NCI-H460 (cell line): Measurements from ENCODE around the gene PYROXD2. TPM values are rescaled to one million over a fixed set of nuclear protein-coding genes. Genes with fewer than 3 reads are reported as not detected.

Source experiments
- DNase-seq: peaks from one replicate; pipeline ENCODE4 v3.0.0-alpha.2; 2016; ENCODE audit warnings: low read depth; ENCODE audit errors: extremely low read depth
- total RNA-seq: library from RNA; depleted of rRNA; stranded (reverse); fragments of >200 nt; shearing (Covaris generic); gene quantifications from 2 replicates; pipeline ENCODE4 v1.2.3, GENCODE V29; 2014

The PYROXD2 gene
- total RNA-seq, 1 experiment from 2014 or later, result 5.0 TPM

- DNase-seq, result no peak
Measured at GRCh38 chr10:98417481-98417959, 2.5 kb upstream of the PYROXD2 start.

- DNase-seq, result no peak
Measured at GRCh38 chr10:98416606-98417388, 1.8 kb upstream of the PYROXD2 start.

- no peak for DNase-seq
Measured at GRCh38 chr10:98415731-98416119, 743 bp upstream of the PYROXD2 start.

- DNase-seq, result no peak
Measured at GRCh38 chr10:98414578-98414931, 427 bp downstream of the PYROXD2 start.

- DNase-seq, result no peak
Measured at GRCh38 chr10:98411768-98412167, 3.2 kb downstream of the PYROXD2 start.

- no peak for DNase-seq
Measured at GRCh38 chr10:98411166-98411565, 3.8 kb downstream of the PYROXD2 start.

- no peak for DNase-seq
Measured at GRCh38 chr10:98410759-98411158, 4.2 kb downstream of the PYROXD2 start.

- no peak for DNase-seq
Measured at GRCh38 chr10:98410135-98410743, 4.7 kb downstream of the PYROXD2 start.

- no peak for DNase-seq
Measured at GRCh38 chr10:98408799-98409198, 6.2 kb downstream of the PYROXD2 start.

GRCh38 chr10:98407744-98408241 is 7.2 kb downstream of the PYROXD2 start:
- DNase-seq, result no peak

GRCh38 chr10:98407017-98407743 is 7.8 kb downstream of the PYROXD2 start:
- no peak for DNase-seq

GRCh38 chr10:98405422-98405821 is 9.6 kb downstream of the PYROXD2 start:
- DNase-seq, result no peak

- peak; percentile 44 for DNase-seq
Measured at GRCh38 chr10:98404571-98405359, 10.2 kb downstream of the PYROXD2 start.

- DNase-seq, result peak; percentile 36
Measured at GRCh38 chr10:98403812-98404504, 11.0 kb downstream of the PYROXD2 start.

GRCh38 chr10:98402931-98403718 is 11.9 kb downstream of the PYROXD2 start:
- no peak for DNase-seq

- no peak for DNase-seq
Measured at GRCh38 chr10:98402478-98402877, 12.5 kb downstream of the PYROXD2 start.

- no peak for DNase-seq
Measured at GRCh38 chr10:98400482-98400881, 14.5 kb downstream of the PYROXD2 start.

- no peak for DNase-seq
Measured at GRCh38 chr10:98399784-98400183, 15.2 kb downstream of the PYROXD2 start.

GRCh38 chr10:98397089-98397600 is 17.8 kb downstream of the PYROXD2 start:
- DNase-seq, result no peak
